NCI-H2081 (cell line): Measurements from ENCODE around the gene MDN1.

ENCODE experiments used
- DNase-seq, 2 experiments: peaks; one replicate each; lab custom pipeline; 2025; lab: John Stamatoyannopoulos, UW

Gene MDN1

GRCh38 chr6:89596484-89596883 is 223.1 kb downstream of the MDN1 start:
- DNase-seq: no peak

GRCh38 chr6:89596056-89596455 is 223.5 kb downstream of the MDN1 start:
- no peak for DNase-seq
